ENCODE data around the gene SPTBN5.

DNA sequence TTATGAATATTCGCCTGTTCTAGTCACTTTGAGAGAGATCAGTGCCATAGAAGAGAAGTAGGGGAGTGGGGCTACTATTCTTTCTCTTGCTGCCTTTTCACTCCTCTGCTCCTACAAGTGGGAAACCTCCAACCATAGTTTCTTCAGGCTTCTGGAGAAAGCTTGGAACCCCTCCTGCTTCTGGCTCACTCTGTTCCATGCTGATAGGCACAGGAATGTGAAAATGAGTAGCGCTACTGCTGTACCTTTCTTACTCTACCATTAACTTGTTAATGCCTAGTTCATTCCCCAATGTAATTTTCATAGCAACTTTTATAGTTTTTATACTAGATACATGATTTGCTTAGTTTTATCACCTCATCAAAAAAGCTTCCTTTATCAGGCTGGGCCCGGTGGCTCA is 92.7 kb downstream of the SPTBN5 start:
- TF ChIP-seq, protein P1, sequence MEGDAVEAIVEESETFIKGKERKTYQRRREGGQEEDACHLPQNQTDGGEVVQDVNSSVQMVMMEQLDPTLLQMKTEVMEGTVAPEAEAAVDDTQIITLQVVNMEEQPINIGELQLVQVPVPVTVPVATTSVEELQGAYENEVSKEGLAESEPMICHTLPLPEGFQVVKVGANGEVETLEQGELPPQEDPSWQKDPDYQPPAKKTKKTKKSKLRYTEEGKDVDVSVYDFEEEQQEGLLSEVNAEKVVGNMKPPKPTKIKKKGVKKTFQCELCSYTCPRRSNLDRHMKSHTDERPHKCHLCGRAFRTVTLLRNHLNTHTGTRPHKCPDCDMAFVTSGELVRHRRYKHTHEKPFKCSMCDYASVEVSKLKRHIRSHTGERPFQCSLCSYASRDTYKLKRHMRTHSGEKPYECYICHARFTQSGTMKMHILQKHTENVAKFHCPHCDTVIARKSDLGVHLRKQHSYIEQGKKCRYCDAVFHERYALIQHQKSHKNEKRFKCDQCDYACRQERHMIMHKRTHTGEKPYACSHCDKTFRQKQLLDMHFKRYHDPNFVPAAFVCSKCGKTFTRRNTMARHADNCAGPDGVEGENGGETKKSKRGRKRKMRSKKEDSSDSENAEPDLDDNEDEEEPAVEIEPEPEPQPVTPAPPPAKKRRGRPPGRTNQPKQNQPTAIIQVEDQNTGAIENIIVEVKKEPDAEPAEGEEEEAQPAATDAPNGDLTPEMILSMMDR (IDR thresholded peaks at IDR 0.05) = no peak
- no peak for TF ChIP-seq POLR2A (IDR thresholded peaks at IDR 0.05)
